Spleen (tissue), 11 donors: ENCODE data around the gene PLA2G6. TPM values are rescaled to one million over a fixed set of nuclear protein-coding genes. Genes with fewer than 3 reads are reported as not detected.

Source experiments
- DNase-seq: peaks from one replicate; pipeline ENCODE4 v3.0.0-alpha.2; 2020
- H3K27ac ChIP-seq, 8 donors: fragments of 200-600 bp; sonication (generic) in 7 of 8; 1 replicate in 4 of 8; 2 replicates in 4 of 8; pipeline versions ENCODE4 v1.5.0 to v1.8.0; 2016 to 2021; ENCODE audit warnings: inconsistent platforms in 4 of 8, mild to moderate bottlenecking in 4 of 8, moderate library complexity in 1 of 8
- H3K27me3 ChIP-seq, 7 donors: fragments of 200-600 bp; sonication (generic) in 6 of 7; replicated peaks in 1 of 7; 1 replicate in 4 of 7; 2 replicates in 3 of 7; pipeline versions ENCODE4 v1.5.0 to v1.8.0; 2016 to 2021; ENCODE audit warnings: inconsistent platforms in 3 of 7, mild to moderate bottlenecking in 1 of 7
- H3K36me3 ChIP-seq, 6 donors: fragments of 200-600 bp; sonication (generic) in 5 of 6; 1 replicate in 4 of 6; 2 replicates in 2 of 6; pipeline versions ENCODE4 v1.5.0 to v1.8.0; 2016 to 2021; ENCODE audit warnings: inconsistent platforms in 2 of 6
- H3K4me1 ChIP-seq, 6 donors: fragments of 200-600 bp; sonication (generic) in 5 of 6; 1 replicate in 3 of 6; 2 replicates in 3 of 6; pipeline versions ENCODE4 v1.5.0 to v1.8.0; 2016 to 2021; ENCODE audit warnings: inconsistent platforms in 3 of 6
- H3K4me3 ChIP-seq, 8 donors: fragments of 200-600 bp; sonication (generic) in 7 of 8; 1 replicate in 4 of 8; 2 replicates in 4 of 8; pipeline versions ENCODE4 v1.5.0 to v1.8.0; 2016 to 2021; ENCODE audit warnings: inconsistent platforms in 4 of 8, mild to moderate bottlenecking in 4 of 8, moderate library complexity in 2 of 8
- H3K9me3 ChIP-seq, 8 donors: fragments of 200-600 bp; sonication (generic) in 7 of 8; 1 replicate in 4 of 8; 2 replicates in 4 of 8; pipeline versions ENCODE4 v1.5.0 to v1.8.0; 2016 to 2021; ENCODE audit warnings: inconsistent platforms in 4 of 8
- CTCF ChIP-seq, 11 experiments: fragments of 200-600 bp in 7 of 11; fragments of 450-650 bp in 4 of 11; sonication (generic) in 4 of 11; IDR thresholded peaks in 8 of 11; conservative IDR thresholded peaks in 3 of 11; 1 replicate in 7 of 11; 2 replicates in 4 of 11; pipeline versions ENCODE4 v1.4.0 to v1.8.0; 2016 to 2021; ENCODE audit warnings: antibody characterized with exemption in 11 of 11, inconsistent platforms in 4 of 11, mild to moderate bottlenecking in 1 of 11
- POLR2A ChIP-seq, 3 donors: fragments of 450-650 bp; IDR thresholded peaks; one replicate each; pipeline ENCODE4 v1.5.1; 2017; ENCODE audit warnings: antibody characterized with exemption in 3 of 3, mild to moderate bottlenecking in 1 of 3
- POLR2AphosphoS5 ChIP-seq, 3 donors: sonication (generic); formaldehyde crosslinking; IDR thresholded peaks; one replicate each; pipeline ENCODE4 v1.5.1; 2017; ENCODE audit warnings: antibody characterized with exemption in 3 of 3
- WGBS, 5 donors: extraction: QIAGEN DNeasy Blood & Tissue Kit in 3 of 5; methylation state at CpG; one replicate each; pipeline versions ENCODE4 v1.1.5 to v1.1.7; 2013 to 2018; 5-methylcytosine and 5-hydroxymethylcytosine counted together
- intact Hi-C: fragments of 100-400 bp; cut with DNase I; formaldehyde crosslinking; loops from one replicate; pipeline ENCODE4 v1.15.0; 2023; ENCODE audit warnings: low total_unique reads
- polyA plus RNA-seq, 3 donors: library from polyadenylated mRNA; stranded (reverse); fragments of 200-250 nt; gene quantifications; one replicate each; pipeline ENCODE4 v1.2.1, GENCODE V29; 2013
- total RNA-seq, 7 donors: library from RNA; depleted of rRNA in 3 of 7; stranded (reverse); fragments of >200 nt in 3 of 7; fragmentation: NEBNext Ultra II Directional in 4 of 7; extraction: Animal tissue kit (Norgen Biotek cat#: 25700) in 4 of 7; gene quantifications; one replicate each; pipeline versions ENCODE4 v1.1.0 to v1.2.1, GENCODE V29; 2016 to 2021
- donor health status: healthy with polysubstance abuse.
- donor health status: DM: no; HTN: no; CAD: no; lungs with moderate emphysema.
- donor health status: DM: no; HTN: no; CAD: no.
- donor health status: Bipolar disorder and iron deficiency.
- donor health status: healthy.
- donor health status: DM: no; HTN: no; CAD: no.
- donor health status: DM: yes; HTN: yes; CAD: no.

Gene PLA2G6
- total and polyA plus RNA-seq, 10 donors = 18.1 to 60.9 (median 55.8) TPM

GRCh38 chr22:38205261-38206128 is 23.9 kb upstream of the PLA2G6 start:
- H3K4me3 ChIP-seq = no peak overlapping the region
- H3K4me1 ChIP-seq = peaks cover 8 to 54% (median 36%) of the 10 kb centered on the region in 6 donors
- 74 to 85% (median 80%) methylated on average over 14 to 15 of the region's 15 CpGs for WGBS, 5 donors
- intact Hi-C loops = no loop called here
- no peaks in the 10 kb centered on the region for H3K36me3 ChIP-seq
- no peak for TF ChIP-seq POLR2A (IDR thresholded peaks at IDR 0.05)
- H3K27me3 ChIP-seq = no peaks in the 10 kb centered on the region
- peak overlapping the region in 4 of 8 donors; percentile 12 to 96 (median 56) for H3K27ac ChIP-seq
- no peaks in the 10 kb centered on the region for H3K9me3 ChIP-seq
- DNase-seq = no peak

GRCh38 chr22:38204784-38205183 is 23.2 kb upstream of the PLA2G6 start:
- H3K4me3 ChIP-seq = no peak overlapping the region
- no peaks in the 10 kb centered on the region for H3K27me3 ChIP-seq
- peak overlapping the region in 4 of 8 donors; percentile 12 to 96 (median 56) for H3K27ac ChIP-seq
- no peaks in the 10 kb centered on the region for H3K9me3 ChIP-seq
- intact Hi-C loops = no loop called here
- H3K4me1 ChIP-seq = peaks cover 8 to 61% (median 36%) of the 10 kb centered on the region in 6 donors
- no peak for TF ChIP-seq POLR2AphosphoS5 (IDR thresholded peaks at IDR 0.05)
- no peak for TF ChIP-seq POLR2A (IDR thresholded peaks at IDR 0.05)
- TF ChIP-seq CTCF (IDR thresholded peaks at IDR 0.05 in 8 of 11, conservative IDR thresholded peaks at IDR 0.05 in 3 of 11) = no peak
- WGBS, 5 donors = 44 to 71% (median 46%) methylated on average over 7 of the region's 7 CpGs
- no peak for DNase-seq
- H3K36me3 ChIP-seq = no peaks in the 10 kb centered on the region

DNA sequence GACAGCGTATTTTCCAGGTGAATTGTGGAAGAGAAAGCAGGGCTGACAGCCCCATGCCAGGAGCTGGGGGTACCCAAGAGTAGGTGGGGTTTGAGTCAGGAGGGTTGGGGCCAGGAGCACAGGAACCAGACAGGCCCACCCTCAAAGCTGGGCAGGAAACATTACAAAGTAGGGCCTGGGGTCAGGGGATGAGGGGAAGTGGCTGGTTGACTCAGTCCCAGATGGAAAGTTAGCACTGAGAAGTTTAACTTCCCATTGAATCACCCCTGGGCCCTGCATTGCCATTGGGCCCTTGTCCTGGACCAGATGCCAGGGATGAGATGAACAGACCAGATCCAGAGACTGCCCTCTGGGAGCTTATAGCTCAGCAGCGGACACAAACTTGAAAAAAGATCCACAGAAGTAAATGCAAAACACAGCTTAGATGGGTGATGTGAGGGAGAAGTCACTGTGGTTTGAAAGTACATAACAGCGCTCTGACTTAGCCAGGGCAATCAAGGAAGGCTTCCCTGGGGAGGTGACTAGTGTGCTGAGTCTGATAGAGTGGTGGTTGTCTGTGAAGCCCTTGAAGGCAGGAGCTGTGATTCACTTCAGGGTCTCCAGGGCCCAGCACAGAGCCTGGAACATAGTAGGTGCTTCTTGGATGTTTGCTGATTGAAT is 22.4 kb upstream of the PLA2G6 start:
- no peak for DNase-seq
- 85 to 96% (median 86%) methylated on average over 3 of the region's 3 CpGs for WGBS, 5 donors
- TF ChIP-seq POLR2AphosphoS5 (IDR thresholded peaks at IDR 0.05) (no peak), CTCF (IDR thresholded peaks at IDR 0.05 in 8 of 11, conservative IDR thresholded peaks at IDR 0.05 in 3 of 11) (no peak), POLR2A (IDR thresholded peaks at IDR 0.05) (no peak)
- Histone ChIP-seq H3K36me3 (no peaks in the 10 kb centered on the region), H3K4me1 (peaks cover 8 to 64% (median 39%) of the 10 kb centered on the region in 6 donors), H3K27ac (peak overlapping the region in 4 of 8 donors; percentile 91 to 96 (median 94)), H3K9me3 (no peaks in the 10 kb centered on the region), H3K27me3 (no peaks in the 10 kb centered on the region), H3K4me3 (peak overlapping the region in 2 of 8 donors; percentile 70 to 84)
- intact Hi-C loops = no loop called here

GRCh38 chr22:38203090-38203810 is 21.6 kb upstream of the PLA2G6 start:
- Histone ChIP-seq H3K27ac (peak overlapping the region; percentile 69 to 96 (median 94)), H3K4me1 (peaks cover 8 to 61% (median 39%) of the 10 kb centered on the region in 6 donors), H3K27me3 (no peaks in the 10 kb centered on the region), H3K4me3 (peak overlapping the region; percentile 66 to 84 (median 70)), H3K9me3 (no peaks in the 10 kb centered on the region), H3K36me3 (no peaks in the 10 kb centered on the region)
- 3 to 12% (median 7%) methylated on average over 16 to 19 of the region's 19 CpGs for WGBS, 5 donors
- TF ChIP-seq CTCF (IDR thresholded peaks at IDR 0.05 in 8 of 11, conservative IDR thresholded peaks at IDR 0.05 in 3 of 11) (no peak), POLR2AphosphoS5 (IDR thresholded peaks at IDR 0.05) (peak in 1 of 3 donors; percentile 12)
- DNase-seq = peak; percentile 89
- intact Hi-C loops = no loop called here
